PC-9 (cell line): Measurements from ENCODE around the gene MYH3. TPM values are rescaled to one million over a fixed set of nuclear protein-coding genes. Genes with fewer than 3 reads are reported as not detected.

Source experiments
- BruUV-seq: library from RNA; stranded (reverse); fragments of 400-500 nt; replicated peaks from 2 replicates; lab custom pipeline; 2021; lab: Mats Ljungman, UMichigan
- CTCF ChIA-PET: fragments of 300-600 bp; sonication (Branson Sonifier 250); formaldehyde crosslinking; loops from one replicate; lab custom pipeline; 2022; ENCODE audit warnings: antibody characterized with exemption; lab: Charles Lee
- POLR2A ChIA-PET: fragments of 300-600 bp; sonication (Branson Sonifier 250); formaldehyde crosslinking; loops from one replicate; lab custom pipeline; 2022; ENCODE audit warnings: antibody characterized with exemption; ENCODE audit not compliant: unreplicated experiment; lab: Charles Lee
- DNase-seq, 2 experiments: peaks; one replicate each; pipeline versions ENCODE4 v3.0.0 to v3.0.0-alpha.2; 2015 to 2022; ENCODE audit warnings: mixed read lengths in 1 of 2
- H2AFZ ChIP-seq: fragments of 200-600 bp; sonication (generic); 2 replicates; pipeline ENCODE4 v1.8.1; 2017; ENCODE audit warnings: antibody characterized with exemption
- H3F3A ChIP-seq: fragments of 200-600 bp; sonication (generic); 2 replicates; pipeline ENCODE4 v1.8.1; 2017; ENCODE audit warnings: antibody characterized with exemption, mild to moderate bottlenecking, low read depth; ENCODE audit not compliant: insufficient read depth
- H3K27ac ChIP-seq: fragments of 200-600 bp; sonication (generic); 2 replicates; pipeline ENCODE4 v1.6.1; 2016; ENCODE audit warnings: mixed run types
- H3K27me3 ChIP-seq: fragments of 200-600 bp; sonication (generic); 2 replicates; pipeline ENCODE4 v1.6.1; 2016; ENCODE audit warnings: low read depth, mixed run types; ENCODE audit not compliant: insufficient read depth
- H3K36me3 ChIP-seq: fragments of 200-600 bp; sonication (generic); 2 replicates; pipeline ENCODE4 v1.6.1; 2016; ENCODE audit warnings: low read depth, mixed run types
- H3K4me1 ChIP-seq: fragments of 200-600 bp; sonication (generic); replicated peaks from 2 replicates; pipeline ENCODE4 v1.6.1; 2016; ENCODE audit warnings: mixed run types; ENCODE audit not compliant: insufficient read depth
- H3K4me2 ChIP-seq: fragments of 200-600 bp; sonication (generic); 2 replicates; pipeline ENCODE4 v1.6.1; 2017; ENCODE audit warnings: mixed run types
- H3K4me3 ChIP-seq: fragments of 200-600 bp; sonication (generic); 2 replicates; pipeline ENCODE4 v1.6.1; 2016; ENCODE audit warnings: mixed run types
- H3K79me2 ChIP-seq: fragments of 200-600 bp; sonication (generic); 2 replicates; pipeline ENCODE4 v1.6.1; 2017; ENCODE audit warnings: low read depth, mixed run types
- H3K9me2 ChIP-seq: fragments of 200-600 bp; sonication (generic); 2 replicates; pipeline ENCODE4 v1.8.1; 2017; ENCODE audit warnings: mild to moderate bottlenecking; ENCODE audit not compliant: insufficient read depth
- H3K9me3 ChIP-seq: fragments of 200-600 bp; sonication (generic); 2 replicates; pipeline ENCODE4 v1.8.1; 2016; ENCODE audit warnings: low read depth; ENCODE audit not compliant: insufficient read depth
- H4K20me1 ChIP-seq: fragments of 200-600 bp; sonication (generic); 2 replicates; pipeline ENCODE4 v1.8.1; 2017; ENCODE audit not compliant: insufficient read depth
- CTCF ChIP-seq: fragments of 200-600 bp; sonication (generic); conservative IDR thresholded peaks from 2 replicates; pipeline ENCODE4 v1.6.1; 2017; ENCODE audit warnings: mixed run types, antibody characterized with exemption, mild to moderate bottlenecking, moderate library complexity
- EZH2 ChIP-seq: fragments of 200-600 bp; sonication (generic); IDR thresholded peaks from 2 replicates; pipeline ENCODE4 v1.8.0; 2017; ENCODE audit warnings: antibody characterized with exemption, low read depth
- intact Hi-C: fragments of 100-400 bp; cut with micrococcal nuclease; formaldehyde crosslinking; loops from one replicate; pipeline ENCODE4 v1.10.0; 2022; ENCODE audit not compliant: unreplicated experiment
- total RNA-seq: library from RNA; stranded (reverse); gene quantifications from 2 replicates; pipeline ENCODE4 v1.2.3, GENCODE V29; 2021

The MYH3 gene
- total RNA-seq, 1 experiment from 2014 or later = 0.07 TPM

- BruUV-seq = no TSS peak
- CTCF ChIA-PET = no interaction called here
Observed at GRCh38 chr17:10648956-10649355, 8.2 kb downstream of the MYH3 start.

GRCh38 chr17:10648381-10648780 lies 8.7 kb downstream of the MYH3 start:
- intact Hi-C loops = no loop called here
- H2AFZ ChIP-seq = no peak overlapping the region
- H3K4me2 ChIP-seq = no peak overlapping the region
- H3K4me1 ChIP-seq = no peaks in the 10 kb centered on the region
- no peaks in the 10 kb centered on the region for H4K20me1 ChIP-seq
- DNase-seq = no peak
- ChIA-PET CTCF (interaction anchor here (0.6 kb wide), 1 partner anchor 1287 kb away, joined by 3 read pairs; no protein-coding TSS in a partner anchor), POLR2A (no interaction called here)
- H3K9me3 ChIP-seq = no peaks in the 10 kb centered on the region
- no peak overlapping the region for H3K27ac ChIP-seq
- H3F3A ChIP-seq = no peaks in the 10 kb centered on the region
- H3K27me3 ChIP-seq = peaks cover 52% of the 10 kb centered on the region
- TF ChIP-seq EZH2 = no peak
- no peak for TF ChIP-seq CTCF
- no peak overlapping the region for H3K4me3 ChIP-seq
- no TSS peak for BruUV-seq
- H3K36me3 ChIP-seq = no peaks in the 10 kb centered on the region
- no peaks in the 10 kb centered on the region for H3K9me2 ChIP-seq
- H3K79me2 ChIP-seq = no peaks in the 10 kb centered on the region

More at GRCh38 chr17:10648956-10649355, 8.2 kb downstream of the MYH3 start:
- Histone ChIP-seq H3K36me3 (no peaks in the 10 kb centered on the region), H3K4me3 (no peak overlapping the region), H4K20me1 (no peaks in the 10 kb centered on the region), H3K79me2 (no peaks in the 10 kb centered on the region), H3K27ac (no peak overlapping the region), H3K27me3 (peaks cover 57% of the 10 kb centered on the region), H2AFZ (no peak overlapping the region), H3K4me1 (no peaks in the 10 kb centered on the region), H3K9me2 (no peaks in the 10 kb centered on the region), H3K4me2 (no peak overlapping the region), H3F3A (no peaks in the 10 kb centered on the region), H3K9me3 (no peaks in the 10 kb centered on the region)
- POLR2A ChIA-PET = no interaction called here
- TF ChIP-seq CTCF = no peak
- no peak for TF ChIP-seq EZH2
- DNase-seq = no peak
- intact Hi-C loops = no loop called here

GRCh38 chr17:10646392-10646990 lies 10.6 kb downstream of the MYH3 start:
- Histone ChIP-seq H3K27me3 (peaks cover 58% of the 10 kb centered on the region), H3K4me2 (no peak overlapping the region), H3K4me1 (no peaks in the 10 kb centered on the region), H2AFZ (no peak overlapping the region), H3K27ac (no peak overlapping the region), H3K9me2 (no peaks in the 10 kb centered on the region), H4K20me1 (no peaks in the 10 kb centered on the region), H3K4me3 (no peak overlapping the region), H3K36me3 (no peaks in the 10 kb centered on the region), H3K79me2 (no peaks in the 10 kb centered on the region), H3F3A (no peaks in the 10 kb centered on the region), H3K9me3 (no peaks in the 10 kb centered on the region)
- intact Hi-C loops = loop anchor here (1.0 kb wide), 1 partner anchor 199 kb away; no protein-coding TSS in a partner anchor
- POLR2A ChIA-PET = no interaction called here
- no TSS peak for BruUV-seq
- peak in 1 of 2 experiments; percentile 58 for DNase-seq
- TF ChIP-seq EZH2 = no peak
- TF ChIP-seq CTCF = peak; percentile 79
- CTCF ChIA-PET = interaction anchor here (0.6 to 1.1 kb wide), 2 partner anchors 32 to 199 kb away, joined by 3 read pairs; no protein-coding TSS in a partner anchor
